H1 (cell line): Measurements from ENCODE around the gene PLCB4. TPM values are rescaled to one million over a fixed set of nuclear protein-coding genes. Genes with fewer than 3 reads are reported as not detected.

Experiments used
- CTCF ChIA-PET: fragments of 300-600 bp; sonication (Branson Sonifier 250); formaldehyde crosslinking; loops from one replicate; lab custom pipeline; 2021; ENCODE audit not compliant: partially characterized antibody; lab: Charles Lee
- POLR2A ChIA-PET: fragments of 300-600 bp; sonication (Branson Sonifier 250); formaldehyde crosslinking; loops from one replicate; lab custom pipeline; 2021; ENCODE audit warnings: inconsistent platforms; ENCODE audit not compliant: partially characterized antibody; lab: Charles Lee
- DNase-seq, 2 experiments: peaks; one replicate each; pipeline versions ENCODE4 v3.0.0 to v3.0.0-alpha.2; 2010 to 2022; ENCODE audit warnings: low spot score in 2 of 2, low read depth in 1 of 2, mixed read lengths in 1 of 2
- FAIRE-seq: peaks from 2 replicates; lab custom pipeline; 2011; peaks lifted over from hg19 to GRCh38; lab: Jason Lieb, UNC
- H2AFZ ChIP-seq: 2 replicates; pipeline ENCODE4 v1.8.1; 2012; ENCODE audit warnings: low read length, inconsistent platforms
- H2AK5ac ChIP-seq: 2 replicates; pipeline ENCODE4 v1.6.1; 2013; ENCODE audit warnings: low read depth, low read length
- H2BK120ac ChIP-seq: replicated peaks from 2 replicates; pipeline ENCODE3; 2013; ENCODE audit warnings: low read depth, low read length, inconsistent platforms
- H2BK12ac ChIP-seq: 2 replicates; pipeline ENCODE4 v1.6.1; 2013; ENCODE audit warnings: low read depth, low read length
- H2BK15ac ChIP-seq: 2 replicates; pipeline ENCODE4 v1.6.1; 2013; ENCODE audit warnings: low read length
- H2BK20ac ChIP-seq: 2 replicates; pipeline ENCODE4 v1.6.1; 2013; ENCODE audit warnings: low read length
- H2BK5ac ChIP-seq: 2 replicates; pipeline ENCODE4 v1.6.1; 2013; ENCODE audit warnings: low read depth, low read length
- H3K14ac ChIP-seq: 2 replicates; pipeline ENCODE4 v1.6.1; 2013; ENCODE audit warnings: inconsistent platforms; ENCODE audit not compliant: insufficient read length
- H3K18ac ChIP-seq: 2 replicates; pipeline ENCODE4 v1.6.1; 2013; ENCODE audit warnings: low read length; ENCODE audit errors: extremely low read depth
- H3K23ac ChIP-seq: 2 replicates; pipeline ENCODE4 v1.6.1; 2013; ENCODE audit warnings: inconsistent platforms; ENCODE audit not compliant: insufficient read length
- H3K23me2 ChIP-seq: 2 replicates; pipeline ENCODE4 v1.6.1; 2013; ENCODE audit warnings: low read depth, low read length
- H3K27ac ChIP-seq: 2 replicates; pipeline ENCODE4 v1.6.1; 2011; ENCODE audit warnings: low read depth, low read length, inconsistent platforms
- H3K27me3 ChIP-seq, 4 experiments: replicated peaks in 1 of 4; 1 replicate in 1 of 4; 2 replicates in 3 of 4; pipeline versions ENCODE4 v1.6.1 to v1.8.1; 2011 to 2013; ENCODE audit warnings: low read length in 3 of 4, mild to moderate bottlenecking in 3 of 4, inconsistent platforms in 2 of 4, mixed read lengths in 2 of 4, moderate library complexity in 1 of 4; ENCODE audit not compliant: control insufficient read depth in 3 of 4, insufficient read depth in 3 of 4; ENCODE audit errors: extremely low read depth in 1 of 4
- H3K36me3 ChIP-seq, 4 experiments: 2 replicates each; pipeline versions ENCODE4 v1.6.1 to v1.8.1; 2011 to 2013; ENCODE audit warnings: mild to moderate bottlenecking in 4 of 4, low read length in 3 of 4, moderate library complexity in 2 of 4, control low read depth in 1 of 4, inconsistent platforms in 1 of 4; ENCODE audit not compliant: insufficient read depth in 4 of 4, control insufficient read depth in 2 of 4
- H3K4ac ChIP-seq: replicated peaks from 2 replicates; pipeline ENCODE3; 2013; ENCODE audit warnings: low read length, low read depth, mixed read lengths, inconsistent platforms; ENCODE audit not compliant: insufficient read length
- H3K4me1 ChIP-seq, 4 experiments: replicated peaks in 1 of 4; 1 replicate in 1 of 4; 2 replicates in 3 of 4; pipeline versions ENCODE4 v1.6.1 to v1.8.1; 2011 to 2013; ENCODE audit warnings: low read length in 3 of 4, inconsistent platforms in 2 of 4, mixed read lengths in 1 of 4; ENCODE audit not compliant: insufficient read depth in 4 of 4, control insufficient read depth in 3 of 4
- H3K4me2 ChIP-seq, 2 experiments: 2 replicates each; pipeline versions ENCODE4 v1.6.1 to v1.8.1; 2011 to 2013; ENCODE audit warnings: low read depth in 2 of 2, low read length in 2 of 2, control low read depth in 1 of 2, inconsistent platforms in 1 of 2, mild to moderate bottlenecking in 1 of 2; ENCODE audit not compliant: insufficient read depth in 1 of 2
- H3K4me3 ChIP-seq, 4 experiments: fragments of 200-600, 300-600 bp in 1 of 4; sonication (generic), shearing (Covaris generic), sonication (Bioruptor Twin) in 1 of 4; 2 replicates each; pipeline versions ENCODE4 v1.5.1 to v1.8.1; 2011 to 2016; ENCODE audit warnings: low read length in 4 of 4, low read depth in 3 of 4, control low read depth in 2 of 4, inconsistent platforms in 2 of 4, mild to moderate bottlenecking in 2 of 4, mixed read lengths in 1 of 4, moderate library complexity in 1 of 4; ENCODE audit not compliant: insufficient read depth in 2 of 4; ENCODE audit errors: extremely low read depth in 1 of 4
- H3K56ac ChIP-seq: replicated peaks from 2 replicates; pipeline ENCODE3; 2013; ENCODE audit warnings: low read depth, mild to moderate bottlenecking, mixed read lengths, low read length, inconsistent platforms; ENCODE audit not compliant: insufficient read length
- H3K79me1 ChIP-seq: 2 replicates; pipeline ENCODE4 v1.6.1; 2013; ENCODE audit warnings: low read depth, low read length, control low read depth
- H3K79me2 ChIP-seq, 2 experiments: 2 replicates each; pipeline versions ENCODE4 v1.6.1 to v1.8.1; 2012 to 2013; ENCODE audit warnings: low read length in 2 of 2, mild to moderate bottlenecking in 2 of 2, inconsistent platforms in 1 of 2; ENCODE audit not compliant: insufficient read depth in 2 of 2, control insufficient read depth in 1 of 2
- H3K9ac ChIP-seq, 4 experiments: replicated peaks in 1 of 4; 1 replicate in 1 of 4; 2 replicates in 3 of 4; pipeline versions ENCODE4 v1.6.1 to v1.8.1; 2011 to 2013; ENCODE audit warnings: low read depth in 3 of 4, low read length in 3 of 4, control low read depth in 2 of 4, mild to moderate bottlenecking in 2 of 4, moderate library complexity in 2 of 4, inconsistent platforms in 1 of 4; ENCODE audit errors: extremely low read depth in 1 of 4
- H3K9me3 ChIP-seq, 2 experiments: 2 replicates each; pipeline versions ENCODE4 v1.6.1 to v1.8.1; 2012 to 2013; ENCODE audit warnings: mild to moderate bottlenecking in 2 of 2, moderate library complexity in 2 of 2, control low read depth in 1 of 2, inconsistent platforms in 1 of 2, low read depth in 1 of 2, low read length in 1 of 2, mixed read lengths in 1 of 2; ENCODE audit not compliant: insufficient read depth in 2 of 2
- H4K20me1 ChIP-seq, 2 experiments: replicated peaks in 1 of 2; 2 replicates each; pipeline versions ENCODE3 to v1.8.1; 2011 to 2013; ENCODE audit warnings: inconsistent platforms in 2 of 2, low read length in 2 of 2, mild to moderate bottlenecking in 1 of 2; ENCODE audit not compliant: insufficient read depth in 2 of 2, control insufficient read depth in 1 of 2
- H4K5ac ChIP-seq: 2 replicates; pipeline ENCODE4 v1.6.1; 2013; ENCODE audit warnings: low read length, low read depth, mixed read lengths, inconsistent platforms; ENCODE audit not compliant: insufficient read length
- H4K8ac ChIP-seq: 2 replicates; pipeline ENCODE4 v1.8.0; 2013; ENCODE audit warnings: mild to moderate bottlenecking, moderate library complexity, low read length, inconsistent platforms; ENCODE audit not compliant: insufficient read depth; ENCODE audit errors: extremely low read depth
- H4K91ac ChIP-seq: replicated peaks from 2 replicates; pipeline ENCODE3; 2013; ENCODE audit warnings: low read length, mixed read lengths, inconsistent platforms; ENCODE audit not compliant: insufficient read length
- ATF3 ChIP-seq: IDR thresholded peaks from 2 replicates; pipeline ENCODE4 v1.6.1; 2011; ENCODE audit warnings: low read depth, mild to moderate bottlenecking, low read length; ENCODE audit not compliant: insufficient read depth
- CBX8 ChIP-seq: fragments of 300-800, 300-1000 bp; sonication (generic); IDR thresholded peaks from 2 replicates; pipeline ENCODE4 v1.7.1; 2016; ENCODE audit warnings: low read depth, low read length, borderline replicate concordance
- CHD1 ChIP-seq: IDR thresholded peaks from 2 replicates; pipeline ENCODE4 v1.6.1; 2012; ENCODE audit warnings: low read depth, low read length, improper control_type of control experiment
- CHD2 ChIP-seq: IDR thresholded peaks from 2 replicates; pipeline ENCODE4 v1.6.1; 2012; ENCODE audit warnings: low read length, improper control_type of control experiment
- EP300 ChIP-seq, 2 experiments: IDR thresholded peaks; 1 replicate in 1 of 2; 2 replicates in 1 of 2; pipeline ENCODE4 v1.6.1; 2011 to 2012; ENCODE audit warnings: low read depth in 2 of 2, low read length in 2 of 2, mild to moderate bottlenecking in 2 of 2, borderline replicate concordance in 1 of 2, inconsistent platforms in 1 of 2, moderate library complexity in 1 of 2
- HDAC6 ChIP-seq: IDR thresholded peaks from one replicate; pipeline ENCODE4 v1.7.1; 2012; ENCODE audit warnings: low read depth, mild to moderate bottlenecking, inconsistent platforms, low read length, moderate library complexity
- JUND ChIP-seq: IDR thresholded peaks from 2 replicates; pipeline ENCODE4 v1.6.1; 2011; ENCODE audit warnings: mild to moderate bottlenecking, improper control_type of control experiment, low read length
- KDM4A ChIP-seq: IDR thresholded peaks from one replicate; pipeline ENCODE4 v1.7.1; 2012; ENCODE audit warnings: low read depth, mild to moderate bottlenecking, moderate library complexity, low read length, inconsistent platforms; ENCODE audit not compliant: severe bottlenecking
- KDM5A ChIP-seq: fragments of 200-600 bp; IDR thresholded peaks from 2 replicates; pipeline ENCODE4 v1.7.1; 2012; ENCODE audit warnings: mild to moderate bottlenecking, low read length, inconsistent platforms, mixed read lengths
- NANOG ChIP-seq: IDR thresholded peaks from 2 replicates; pipeline ENCODE4 v1.6.1; 2011; ENCODE audit warnings: low read length, low read depth, mild to moderate bottlenecking, inconsistent platforms; ENCODE audit not compliant: insufficient read depth, poor library complexity, severe bottlenecking
- POLR2AphosphoS5 ChIP-seq: IDR thresholded peaks from 2 replicates; pipeline ENCODE4 v1.6.1; 2011; ENCODE audit warnings: low read depth, low read length
- SP4 ChIP-seq: IDR thresholded peaks from 2 replicates; pipeline ENCODE4 v1.6.1; 2012; ENCODE audit warnings: low read length, inconsistent platforms
- TCF12 ChIP-seq: IDR thresholded peaks from 2 replicates; pipeline ENCODE4 v1.6.1; 2011; ENCODE audit warnings: low read depth, mild to moderate bottlenecking, low read length
- USF2 ChIP-seq: IDR thresholded peaks from 2 replicates; pipeline ENCODE4 v1.6.1; 2011; ENCODE audit warnings: low read length, improper control_type of control experiment
- WGBS, 2 experiments: shearing (Covaris generic) in 1 of 2; methylation state at CpG; one replicate each; pipeline versions ENCODE4 v1.1.6 to v1.1.7; 2013 to 2015; ENCODE audit warnings: low lambda C conversion rate in 2 of 2, mixed read lengths in 2 of 2, inconsistent platforms in 1 of 2, low coverage in 1 of 2, missing lambda C conversion rate in 1 of 2; ENCODE audit not compliant: insufficient replicate concordance in 2 of 2, insufficient coverage in 1 of 2, insufficient read length in 1 of 2; ENCODE audit errors: extremely low coverage in 1 of 2, missing lambda C conversion rate in 1 of 2; 5-methylcytosine and 5-hydroxymethylcytosine counted together
- polyA plus RNA-seq, 7 experiments: library from polyadenylated mRNA; depleted of rRNA in 3 of 7; stranded (reverse) in 5 of 7; unstranded in 2 of 7; fragments of >200 nt in 5 of 7; fragments of 200-250 nt in 2 of 7; gene quantifications; 1 replicate in 5 of 7; 2 replicates in 1 of 7; 4 replicates in 1 of 7; pipeline versions ENCODE4 v1.2.1 to v1.2.3, GENCODE V29; 2011 to 2013; ENCODE audit warnings: missing spikeins in 2 of 7, mixed read lengths in 2 of 7
- total RNA-seq: library from RNA; stranded (reverse); fragmentation: NEBNext Ultra II Directional; extraction: Animal tissue kit (Norgen Biotek cat#: 25700); gene quantifications from 2 replicates; pipeline ENCODE4 v1.2.1, GENCODE V29; 2021

PLCB4 gene
- total and polyA plus RNA-seq, 2 of the 8 experiments (the other 6 are each of a cell fraction or from before 2014, with no cell fraction given), result 3.2 to 14.1 TPM

GRCh38 chr20:9119776-9120175, 50.9 kb downstream of the PLCB4 start:
- no peaks in the 10 kb centered on the region for H3K23me2 ChIP-seq
- no peak overlapping the region for H2BK15ac ChIP-seq
- no peak overlapping the region for H3K4me3 ChIP-seq
- no peak overlapping the region for H2BK5ac ChIP-seq
- no peak overlapping the region for H3K4ac ChIP-seq
- ChIA-PET POLR2A (no interaction called here), CTCF (no interaction called here)
- FAIRE-seq (no peak), DNase-seq (no peak)
- no peak overlapping the region for H4K5ac ChIP-seq
- H3K36me3 ChIP-seq, result no peaks in the 10 kb centered on the region
- no peak overlapping the region for H2AFZ ChIP-seq
- no peak overlapping the region for H2BK12ac ChIP-seq
- no peak overlapping the region for H3K9ac ChIP-seq
- H2BK20ac ChIP-seq, result no peak overlapping the region
- H3K9me3 ChIP-seq, result no peaks in the 10 kb centered on the region
- no peaks in the 10 kb centered on the region for H3K4me1 ChIP-seq
- H3K27me3 ChIP-seq, result no peaks in the 10 kb centered on the region
- H4K91ac ChIP-seq, result no peak overlapping the region
- H3K4me2 ChIP-seq, result no peak overlapping the region
- no peak overlapping the region for H3K27ac ChIP-seq
- no peak overlapping the region for H2AK5ac ChIP-seq
- no peaks in the 10 kb centered on the region for H3K79me1 ChIP-seq
- no peak overlapping the region for H3K14ac ChIP-seq
- no peak overlapping the region for H3K56ac ChIP-seq
- H3K23ac ChIP-seq, result no peak overlapping the region
- H3K18ac ChIP-seq, result no peak overlapping the region
- no peak overlapping the region for H2BK120ac ChIP-seq
- H3K79me2 ChIP-seq, result no peaks in the 10 kb centered on the region
- H4K8ac ChIP-seq, result no peak overlapping the region
- WGBS, 2 experiments, result 95% methylated on average over 7 of the region's 7 CpGs; no CpG with 5 or more reads in 1 of the 2 experiments
- peaks cover 0 to 5% of the 10 kb centered on the region in 2 experiments for H4K20me1 ChIP-seq
- TF ChIP-seq POLR2AphosphoS5 (no peak), CBX8 (no peak), ATF3 (no peak), KDM4A (no peak), USF2 (no peak), KDM5A (no peak), SP4 (no peak), TCF12 (no peak), CHD2 (no peak), CHD1 (no peak), NANOG (no peak), HDAC6 (no peak), EP300 (IDR thresholded peaks at IDR 0.05; ENCODE audit: borderline replicate concordance in 1 of 2, low read depth in 2 of 2, low read length in 2 of 2) (no peak), JUND (no peak)
